SK-N-SH (cell line): Measurements from ENCODE around the gene UBE3B. TPM values are rescaled to one million over a fixed set of nuclear protein-coding genes. Genes with fewer than 3 reads are reported as not detected.

Experiments used
- CTCF ChIA-PET: fragments of 300-600, 350-600 bp; formaldehyde crosslinking; extraction: SDS; loops from one replicate; lab custom pipeline; 2021; lab: Yijun Ruan, JAX
- POLR2A ChIA-PET: fragments of 350-600 bp; sonication (Branson Sonifier 250); formaldehyde crosslinking; extraction: SDS; loops from one replicate; lab custom pipeline; 2020; ENCODE audit warnings: antibody characterized with exemption, inconsistent platforms; lab: Yijun Ruan, JAX
- DNase-seq: peaks from one replicate; pipeline ENCODE4 v3.0.0; 2012
- H2AFZ ChIP-seq: fragments of 200-600 bp; sonication (generic); 2 replicates; pipeline ENCODE4 v1.8.1; 2016; ENCODE audit warnings: antibody characterized with exemption, mild to moderate bottlenecking, low read depth
- H3F3A ChIP-seq: fragments of 200-600 bp; sonication (generic); replicated peaks from 2 replicates; pipeline ENCODE3; 2016; ENCODE audit warnings: antibody characterized with exemption, mild to moderate bottlenecking; ENCODE audit not compliant: insufficient read depth
- H3K27ac ChIP-seq, 2 experiments: fragments of 200-500 bp in 1 of 2; fragments of 200-600 bp in 1 of 2; sonication (Bioruptor generic) in 1 of 2; sonication (generic), shearing (Covaris generic) in 1 of 2; 2 replicates each; pipeline versions ENCODE4 v1.5.1 to v1.6.1; 2014 to 2016; ENCODE audit warnings: low read depth in 2 of 2, inconsistent platforms in 1 of 2, low read length in 1 of 2, mild to moderate bottlenecking in 1 of 2, mixed read lengths in 1 of 2
- H3K27me3 ChIP-seq: fragments of 200-600 bp; sonication (generic), shearing (Covaris generic); 2 replicates; pipeline ENCODE4 v1.6.1; 2016; ENCODE audit warnings: mixed run types; ENCODE audit not compliant: insufficient read depth
- H3K36me3 ChIP-seq, 2 experiments: fragments of 200-500 bp in 1 of 2; fragments of 200-600 bp in 1 of 2; sonication (Bioruptor generic) in 1 of 2; sonication (generic) in 1 of 2; replicated peaks in 1 of 2; 2 replicates each; pipeline versions ENCODE3 to v1.5.1; 2014 to 2016; ENCODE audit warnings: low read length in 1 of 2, mild to moderate bottlenecking in 1 of 2; ENCODE audit not compliant: insufficient read depth in 2 of 2, control insufficient read depth in 1 of 2
- H3K4me1 ChIP-seq, 2 experiments: fragments of 200-500 bp in 1 of 2; fragments of 200-600 bp in 1 of 2; sonication (Bioruptor generic) in 1 of 2; sonication (generic), shearing (Covaris generic) in 1 of 2; 2 replicates each; pipeline versions ENCODE4 v1.5.1 to v1.6.1; 2014 to 2016; ENCODE audit warnings: low read depth in 1 of 2, low read length in 1 of 2, mixed run types in 1 of 2; ENCODE audit not compliant: insufficient read depth in 2 of 2, control insufficient read depth in 1 of 2
- H3K4me2 ChIP-seq: fragments of 200-600 bp; sonication (generic), shearing (Covaris generic); 2 replicates; pipeline ENCODE4 v1.6.1; 2017; ENCODE audit warnings: mixed run types
- H3K4me3 ChIP-seq, 2 experiments: fragments of 200-500 bp in 1 of 2; fragments of 200-600 bp in 1 of 2; sonication (Bioruptor generic) in 1 of 2; sonication (generic), shearing (Covaris generic) in 1 of 2; 2 replicates each; pipeline versions ENCODE4 v1.5.1 to v1.8.1; 2014 to 2016; ENCODE audit warnings: low read depth in 2 of 2, inconsistent platforms in 1 of 2, low read length in 1 of 2, mild to moderate bottlenecking in 1 of 2, mixed read lengths in 1 of 2, moderate library complexity in 1 of 2
- H3K79me2 ChIP-seq: fragments of 200-600 bp; sonication (generic); 2 replicates; pipeline ENCODE4 v1.8.1; 2017; ENCODE audit warnings: mild to moderate bottlenecking; ENCODE audit not compliant: insufficient read depth
- H3K9ac ChIP-seq: fragments of 200-600 bp; sonication (generic); 2 replicates; pipeline ENCODE4 v1.6.1; 2017; ENCODE audit warnings: mixed run types
- H3K9me2 ChIP-seq: fragments of 200-600 bp; sonication (generic); 2 replicates; pipeline ENCODE4 v1.6.1; 2017; ENCODE audit warnings: mixed run types
- H3K9me3 ChIP-seq: fragments of 200-600 bp; sonication (generic); 2 replicates; pipeline ENCODE4 v1.6.1; 2017; ENCODE audit warnings: mixed run types, mild to moderate bottlenecking, moderate library complexity
- H4K20me1 ChIP-seq: fragments of 200-600 bp; sonication (generic); 2 replicates; pipeline ENCODE4 v1.6.1; 2017; ENCODE audit warnings: mild to moderate bottlenecking, mixed run types; ENCODE audit not compliant: insufficient read depth
- CHD2 ChIP-seq: fragments of 150-350 bp; IDR thresholded peaks from 2 replicates; pipeline ENCODE4 v1.6.1; 2018; ENCODE audit warnings: low read length; ENCODE audit not compliant: partially characterized antibody
- ELF1 ChIP-seq: IDR thresholded peaks from 2 replicates; pipeline ENCODE4 v1.4.0; 2012
- EP300 ChIP-seq, 2 experiments: IDR thresholded peaks; 2 replicates each; pipeline versions ENCODE4 v1.4.0 to v1.6.1; 2012; ENCODE audit warnings: borderline replicate concordance in 1 of 2, low read depth in 1 of 2, low read length in 1 of 2
- EZH2phosphoT487 ChIP-seq: fragments of 200-600 bp; sonication (generic); IDR thresholded peaks from 2 replicates; pipeline ENCODE4 v1.6.1; 2017; ENCODE audit warnings: low read depth, mixed run types, mild to moderate bottlenecking, antibody characterized with exemption, moderate library complexity, borderline replicate concordance
- FOXJ3 ChIP-seq: sonication (generic); formaldehyde crosslinking; IDR thresholded peaks from 2 replicates; pipeline ENCODE4 v1.5.1; 2020; ENCODE audit warnings: mild to moderate bottlenecking, missing genetic modification reagents
- IRF3 ChIP-seq: fragments of 150-350 bp; IDR thresholded peaks from 2 replicates; pipeline ENCODE4 v1.6.1; 2016; ENCODE audit warnings: mild to moderate bottlenecking, low read depth, low read length
- JUND ChIP-seq: IDR thresholded peaks from 2 replicates; pipeline ENCODE4 v1.4.0; 2012
- MAX ChIP-seq: IDR thresholded peaks from 2 replicates; pipeline ENCODE4 v1.4.0; 2012; ENCODE audit warnings: low read depth
- MXI1 ChIP-seq: IDR thresholded peaks from 2 replicates; pipeline ENCODE4 v1.6.1; 2012; ENCODE audit warnings: mild to moderate bottlenecking, low read depth, low read length, improper control_type of control experiment
- NFIC ChIP-seq: IDR thresholded peaks from 2 replicates; pipeline ENCODE4 v1.4.0; 2012; ENCODE audit warnings: borderline replicate concordance
- NRF1 ChIP-seq: IDR thresholded peaks from 2 replicates; pipeline ENCODE4 v1.6.1; 2012; ENCODE audit warnings: low read depth, mild to moderate bottlenecking, low read length
- PBX3 ChIP-seq: IDR thresholded peaks from 2 replicates; pipeline ENCODE4; 2012
- RAD21 ChIP-seq: IDR thresholded peaks from 2 replicates; pipeline ENCODE4 v1.6.1; 2012; ENCODE audit warnings: mild to moderate bottlenecking, low read length
- RFX5 ChIP-seq: IDR thresholded peaks from 2 replicates; pipeline ENCODE4 v1.6.1; 2012; ENCODE audit warnings: mild to moderate bottlenecking, improper control_type of control experiment, low read length
- SIN3A ChIP-seq: IDR thresholded peaks from 2 replicates; pipeline ENCODE4 v1.6.1; 2012; ENCODE audit warnings: low read depth, mild to moderate bottlenecking, low read length, moderate library complexity, borderline replicate concordance
- SMC3 ChIP-seq: IDR thresholded peaks from 2 replicates; pipeline ENCODE4 v1.6.1; 2012; ENCODE audit warnings: low read depth, low read length, improper control_type of control experiment
- TAF1 ChIP-seq: IDR thresholded peaks from 2 replicates; pipeline ENCODE4 v1.6.1; 2012; ENCODE audit warnings: low read depth, mild to moderate bottlenecking, low read length, moderate library complexity, borderline replicate concordance
- ZBTB33 ChIP-seq: IDR thresholded peaks from 2 replicates; pipeline ENCODE4 v1.4.0; 2012; ENCODE audit warnings: low read depth, borderline replicate concordance
- WGBS: methylation state at CpG from one replicate; pipeline ENCODE4 v1.1.6; 2017; ENCODE audit warnings: low lambda C conversion rate; 5-methylcytosine and 5-hydroxymethylcytosine counted together
- polyA plus RNA-seq, 3 experiments: library from polyadenylated mRNA; depleted of rRNA; stranded (reverse); fragments of >200 nt; gene quantifications; 2 replicates each; pipeline ENCODE4 v1.2.3, GENCODE V29; 2012

UBE3B gene
- polyA plus RNA-seq, 1 of the 3 experiments (the other 2 are of a cell fraction) = 28.6 TPM

GRCh38 chr12:109523071-109523470 lies 45.6 kb downstream of the UBE3B start:
- H3K27me3 ChIP-seq = no peaks in the 10 kb centered on the region
- H3K9me3 ChIP-seq = no peaks in the 10 kb centered on the region
- TF ChIP-seq CHD2 = peak; percentile 65
- TF ChIP-seq RAD21 = peak; percentile 37; the same call in 1 of the 2 replicates
- TF ChIP-seq EP300 (IDR thresholded peaks at IDR 0.05; ENCODE audit: borderline replicate concordance in 1 of 2, low read depth in 1 of 2, low read length in 1 of 2) = peak in 1 of 2 experiments; percentile 83; a peak in 2 of 4 replicates
- TF ChIP-seq SIN3A = no peak
- peak; percentile 72 for TF ChIP-seq FOXJ3 (CRISPR knock-in tag)
- TF ChIP-seq TAF1 = no peak
- TF ChIP-seq MXI1 = peak; percentile 96
- no peaks in the 10 kb centered on the region for H3K79me2 ChIP-seq
- H4K20me1 ChIP-seq = no peaks in the 10 kb centered on the region
- H3K27ac ChIP-seq = peak overlapping the region in 1 of 2 experiments; percentile 96; a peak in 2 of 4 replicates
- H3K4me1 ChIP-seq = peaks cover 14 to 78% of the 10 kb centered on the region in 2 experiments; a peak in 3 of 4 replicates
- 77% methylated on average over 10 of the region's 10 CpGs for WGBS
- no peak overlapping the region for H3K9ac ChIP-seq
- H2AFZ ChIP-seq = no peak overlapping the region
- H3K4me3 ChIP-seq = no peak overlapping the region
- peaks cover 7% of the 10 kb centered on the region for H3F3A ChIP-seq
- H3K9me2 ChIP-seq = no peaks in the 10 kb centered on the region
- DNase-seq = peak; percentile 82
- ChIA-PET POLR2A (interaction anchor here (0.8 to 2.5 kb wide), 7 partner anchors 15 to 191 kb away, joined by 3 to 11 read pairs (median 4); partner anchors contain the start of genes FAM222A, MMAB and MVK), CTCF (interaction anchor here (0.6 to 10.5 kb wide), 8 partner anchors 20 to 322 kb away, joined by 3 to 173 read pairs (median 4); no protein-coding TSS in a partner anchor)
- H3K36me3 ChIP-seq = peaks cover 2 to 84% of the 10 kb centered on the region in 2 experiments
- no peak overlapping the region for H3K4me2 ChIP-seq

- Histone ChIP-seq H3K9me3 (no peaks in the 10 kb centered on the region), H3K4me1 (peaks cover 14 to 79% of the 10 kb centered on the region in 2 experiments; a peak in 3 of 4 replicates), H4K20me1 (no peaks in the 10 kb centered on the region), H3F3A (peaks cover 3% of the 10 kb centered on the region), H3K9me2 (no peaks in the 10 kb centered on the region), H3K27ac (peak overlapping the region in 1 of 2 experiments; percentile 96; a peak in 2 of 4 replicates), H3K4me2 (no peak overlapping the region), H3K27me3 (no peaks in the 10 kb centered on the region), H3K79me2 (no peaks in the 10 kb centered on the region), H2AFZ (no peak overlapping the region), H3K9ac (no peak overlapping the region), H3K36me3 (peaks cover 3 to 82% of the 10 kb centered on the region in 2 experiments), H3K4me3 (no peak overlapping the region)
- no peak for DNase-seq
- WGBS = 53% methylated on average over 3 of the region's 5 CpGs
- TF ChIP-seq EZH2phosphoT487 = no peak
- no peak for TF ChIP-seq IRF3
- TF ChIP-seq PBX3 = no peak
- TF ChIP-seq SMC3 = no peak
- TF ChIP-seq JUND = no peak
- TF ChIP-seq CHD2 = no peak
- TF ChIP-seq SIN3A = no peak
- no peak for TF ChIP-seq RFX5
- no peak for TF ChIP-seq NFIC
- TF ChIP-seq EP300 (IDR thresholded peaks at IDR 0.05; ENCODE audit: borderline replicate concordance in 1 of 2, low read depth in 1 of 2, low read length in 1 of 2) = no peak
- TF ChIP-seq MAX = no peak
- TF ChIP-seq ELF1 = no peak
- TF ChIP-seq NRF1 = no peak
- TF ChIP-seq ZBTB33 = no peak
- TF ChIP-seq TAF1 = no peak
- no peak for TF ChIP-seq RAD21
- ChIA-PET CTCF (interaction anchor here (0.6 to 10.5 kb wide), 9 partner anchors 16 to 322 kb away, joined by 3 to 173 read pairs (median 3); no protein-coding TSS in a partner anchor), POLR2A (interaction anchor here (0.8 to 2.5 kb wide), 5 partner anchors 14 to 191 kb away, joined by 3 to 11 read pairs (median 5); partner anchors contain the start of genes FAM222A, MMAB and MVK)
Observed at GRCh38 chr12:109523504-109523903, 46.1 kb downstream of the UBE3B start.
